K562 (cell line): ENCODE measurements around the gene AK4. TPM values are rescaled to one million over a fixed set of nuclear protein-coding genes. Genes with fewer than 3 reads are reported as not detected.

Experiments used
- ARID1B ChIP-seq: fragments of 450-650 bp; IDR thresholded peaks from 2 replicates; pipeline ENCODE4 v1.6.1; 2016; ENCODE audit warnings: antibody characterized with exemption, mild to moderate bottlenecking, inconsistent platforms
- CBFA2T3 ChIP-seq: fragments of 450-650 bp; IDR thresholded peaks from 2 replicates; pipeline ENCODE4 v1.6.1; 2017
- NFATC3 ChIP-seq: fragments of 450-650 bp; IDR thresholded peaks from 2 replicates; pipeline ENCODE4 v1.6.1; 2017; ENCODE audit warnings: mild to moderate bottlenecking
- NFIC ChIP-seq: fragments of 450-650 bp; IDR thresholded peaks from 2 replicates; pipeline ENCODE4 v1.6.1; 2017; ENCODE audit warnings: mild to moderate bottlenecking, inconsistent platforms
- RAD21 ChIP-seq, 2 experiments: fragments of 250-450 bp in 1 of 2; fragments of 450-650 bp in 1 of 2; sonication (Bioruptor Pico) in 1 of 2; formaldehyde crosslinking in 1 of 2; IDR thresholded peaks in 1 of 2; conservative IDR thresholded peaks in 1 of 2; 2 replicates each; pipeline versions ENCODE4 v1.4.0 to v1.8.0; 2020 to 2022; ENCODE audit warnings: mild to moderate bottlenecking in 2 of 2, moderate library complexity in 1 of 2
- SAFB ChIP-seq: fragments of 200-400 bp; formaldehyde crosslinking; IDR thresholded peaks from 2 replicates; pipeline ENCODE4 v1.6.1; 2017; ENCODE audit warnings: low read depth, low read length, borderline replicate concordance
- TBL1XR1 ChIP-seq, 2 experiments: IDR thresholded peaks; 2 replicates each; pipeline ENCODE4 v1.6.1; 2012; ENCODE audit warnings: improper control_type of control experiment in 2 of 2, low read length in 2 of 2, mild to moderate bottlenecking in 1 of 2
- TBP ChIP-seq: optimal IDR thresholded peaks from 2 replicates; pipeline ENCODE3; 2011; ENCODE audit warnings: low read depth, low read length, improper control_type of control experiment
- ZBTB7A ChIP-seq: IDR thresholded peaks from 2 replicates; pipeline ENCODE4 v1.6.1; 2011; ENCODE audit warnings: low read depth, mild to moderate bottlenecking, low read length, moderate library complexity, borderline replicate concordance; ENCODE audit not compliant: control insufficient read depth
- polyA plus RNA-seq, 8 experiments: library from polyadenylated mRNA; depleted of rRNA in 4 of 8; stranded (reverse) in 5 of 8; unstranded in 3 of 8; fragments of >200 nt; fragmentation: Nextera tagmentation in 2 of 8; fragmentation: Illumina TruSeq in 1 of 8; extraction: Ambion mirVana in 2 of 8; extraction: Trizol in 1 of 8; gene quantifications; 2 replicates each; pipeline versions ENCODE4 v1.2.1 to v1.2.3, GENCODE V29; 2011 to 2014; ENCODE audit warnings: inconsistent platforms in 1 of 8, missing spikeins in 1 of 8
- total RNA-seq, 7 experiments: library from RNA; depleted of rRNA in 6 of 7; stranded (reverse); fragments of >200 nt in 6 of 7; fragmentation: Illumina TruSeq in 2 of 7; extraction: Trizol in 2 of 7; gene quantifications; 2 replicates each; pipeline versions ENCODE4 v1.2.1 to v1.2.3, GENCODE V29; 2011 to 2021; ENCODE audit warnings: low replicate concordance in 1 of 7
- TF ChIP-seq, protein P1 (sequence below): fragments of 450-650 bp; IDR thresholded peaks from 2 replicates; pipeline ENCODE4 v1.6.1; 2016; ENCODE audit warnings: mild to moderate bottlenecking, moderate library complexity
- TF ChIP-seq, protein P2 (sequence below): sonication (generic); formaldehyde crosslinking; IDR thresholded peaks from 2 replicates; pipeline ENCODE4 v1.9.0; 2022; ENCODE audit warnings: mild to moderate bottlenecking, missing genetic modification reagents
- TF ChIP-seq, protein P3 (sequence below), 3 experiments: fragments of 200-800 bp in 1 of 3; sonication (Bioruptor generic) in 1 of 3; sonication (generic) in 1 of 3; formaldehyde crosslinking in 1 of 3; IDR thresholded peaks; 2 replicates each; pipeline versions ENCODE4 v1.6.1 to v1.8.0; 2016 to 2022; ENCODE audit warnings: mild to moderate bottlenecking in 2 of 3, missing compliant biosample characterization in 2 of 3, missing genetic modification characterization in 2 of 3, missing genetic modification reagents in 1 of 3
- TF ChIP-seq, protein P4 (sequence below): sonication (generic); formaldehyde crosslinking; IDR thresholded peaks from 2 replicates; pipeline ENCODE4 v1.9.0; 2022; ENCODE audit warnings: mild to moderate bottlenecking, missing genetic modification reagents

The AK4 gene
- total and polyA plus RNA-seq, 9 of the 15 experiments (the other 6 are each of a cell fraction or from before 2014, with no cell fraction given) = 10.4 to 96.6 (median 21.5) TPM

DNA sequence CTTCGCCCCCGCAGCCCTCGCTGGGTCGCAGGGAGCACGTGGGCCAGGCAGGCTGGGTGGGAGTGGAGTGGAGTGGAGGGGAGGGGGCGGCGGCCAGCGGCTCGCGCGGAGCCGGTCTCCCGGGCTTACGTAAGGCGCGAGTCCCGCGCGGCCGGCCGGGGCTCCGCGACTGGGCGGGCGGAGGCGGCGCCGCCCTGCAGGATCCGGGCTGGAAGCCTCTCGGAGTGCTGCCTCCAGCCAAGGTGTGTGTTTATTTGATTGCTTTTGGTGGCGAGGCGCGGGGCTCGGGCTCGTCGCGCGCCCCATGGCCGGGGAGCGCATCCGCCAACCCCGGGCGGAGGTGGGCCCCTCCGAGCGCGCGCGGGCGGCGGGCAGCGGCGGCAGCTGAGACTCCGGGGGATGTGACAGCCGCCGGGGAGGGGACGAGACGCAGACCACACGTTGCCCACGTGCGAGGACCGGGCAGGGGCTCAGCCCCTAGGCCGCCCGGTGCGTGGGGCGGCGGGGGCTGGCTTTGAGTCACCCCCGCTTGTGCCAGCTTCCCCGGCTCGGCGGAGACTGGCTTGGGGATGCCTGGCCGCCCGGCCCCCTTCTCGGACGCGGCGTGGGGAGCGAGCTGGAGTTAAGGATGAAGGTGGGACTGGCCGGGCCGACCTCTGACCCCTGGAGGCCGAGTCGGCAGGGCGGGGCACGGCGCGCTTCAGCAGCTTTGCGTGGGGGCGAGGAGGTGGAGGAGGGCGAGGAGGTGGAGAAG lies 402 bp upstream of the AK4 start (continued):
- TF ChIP-seq, protein P1, sequence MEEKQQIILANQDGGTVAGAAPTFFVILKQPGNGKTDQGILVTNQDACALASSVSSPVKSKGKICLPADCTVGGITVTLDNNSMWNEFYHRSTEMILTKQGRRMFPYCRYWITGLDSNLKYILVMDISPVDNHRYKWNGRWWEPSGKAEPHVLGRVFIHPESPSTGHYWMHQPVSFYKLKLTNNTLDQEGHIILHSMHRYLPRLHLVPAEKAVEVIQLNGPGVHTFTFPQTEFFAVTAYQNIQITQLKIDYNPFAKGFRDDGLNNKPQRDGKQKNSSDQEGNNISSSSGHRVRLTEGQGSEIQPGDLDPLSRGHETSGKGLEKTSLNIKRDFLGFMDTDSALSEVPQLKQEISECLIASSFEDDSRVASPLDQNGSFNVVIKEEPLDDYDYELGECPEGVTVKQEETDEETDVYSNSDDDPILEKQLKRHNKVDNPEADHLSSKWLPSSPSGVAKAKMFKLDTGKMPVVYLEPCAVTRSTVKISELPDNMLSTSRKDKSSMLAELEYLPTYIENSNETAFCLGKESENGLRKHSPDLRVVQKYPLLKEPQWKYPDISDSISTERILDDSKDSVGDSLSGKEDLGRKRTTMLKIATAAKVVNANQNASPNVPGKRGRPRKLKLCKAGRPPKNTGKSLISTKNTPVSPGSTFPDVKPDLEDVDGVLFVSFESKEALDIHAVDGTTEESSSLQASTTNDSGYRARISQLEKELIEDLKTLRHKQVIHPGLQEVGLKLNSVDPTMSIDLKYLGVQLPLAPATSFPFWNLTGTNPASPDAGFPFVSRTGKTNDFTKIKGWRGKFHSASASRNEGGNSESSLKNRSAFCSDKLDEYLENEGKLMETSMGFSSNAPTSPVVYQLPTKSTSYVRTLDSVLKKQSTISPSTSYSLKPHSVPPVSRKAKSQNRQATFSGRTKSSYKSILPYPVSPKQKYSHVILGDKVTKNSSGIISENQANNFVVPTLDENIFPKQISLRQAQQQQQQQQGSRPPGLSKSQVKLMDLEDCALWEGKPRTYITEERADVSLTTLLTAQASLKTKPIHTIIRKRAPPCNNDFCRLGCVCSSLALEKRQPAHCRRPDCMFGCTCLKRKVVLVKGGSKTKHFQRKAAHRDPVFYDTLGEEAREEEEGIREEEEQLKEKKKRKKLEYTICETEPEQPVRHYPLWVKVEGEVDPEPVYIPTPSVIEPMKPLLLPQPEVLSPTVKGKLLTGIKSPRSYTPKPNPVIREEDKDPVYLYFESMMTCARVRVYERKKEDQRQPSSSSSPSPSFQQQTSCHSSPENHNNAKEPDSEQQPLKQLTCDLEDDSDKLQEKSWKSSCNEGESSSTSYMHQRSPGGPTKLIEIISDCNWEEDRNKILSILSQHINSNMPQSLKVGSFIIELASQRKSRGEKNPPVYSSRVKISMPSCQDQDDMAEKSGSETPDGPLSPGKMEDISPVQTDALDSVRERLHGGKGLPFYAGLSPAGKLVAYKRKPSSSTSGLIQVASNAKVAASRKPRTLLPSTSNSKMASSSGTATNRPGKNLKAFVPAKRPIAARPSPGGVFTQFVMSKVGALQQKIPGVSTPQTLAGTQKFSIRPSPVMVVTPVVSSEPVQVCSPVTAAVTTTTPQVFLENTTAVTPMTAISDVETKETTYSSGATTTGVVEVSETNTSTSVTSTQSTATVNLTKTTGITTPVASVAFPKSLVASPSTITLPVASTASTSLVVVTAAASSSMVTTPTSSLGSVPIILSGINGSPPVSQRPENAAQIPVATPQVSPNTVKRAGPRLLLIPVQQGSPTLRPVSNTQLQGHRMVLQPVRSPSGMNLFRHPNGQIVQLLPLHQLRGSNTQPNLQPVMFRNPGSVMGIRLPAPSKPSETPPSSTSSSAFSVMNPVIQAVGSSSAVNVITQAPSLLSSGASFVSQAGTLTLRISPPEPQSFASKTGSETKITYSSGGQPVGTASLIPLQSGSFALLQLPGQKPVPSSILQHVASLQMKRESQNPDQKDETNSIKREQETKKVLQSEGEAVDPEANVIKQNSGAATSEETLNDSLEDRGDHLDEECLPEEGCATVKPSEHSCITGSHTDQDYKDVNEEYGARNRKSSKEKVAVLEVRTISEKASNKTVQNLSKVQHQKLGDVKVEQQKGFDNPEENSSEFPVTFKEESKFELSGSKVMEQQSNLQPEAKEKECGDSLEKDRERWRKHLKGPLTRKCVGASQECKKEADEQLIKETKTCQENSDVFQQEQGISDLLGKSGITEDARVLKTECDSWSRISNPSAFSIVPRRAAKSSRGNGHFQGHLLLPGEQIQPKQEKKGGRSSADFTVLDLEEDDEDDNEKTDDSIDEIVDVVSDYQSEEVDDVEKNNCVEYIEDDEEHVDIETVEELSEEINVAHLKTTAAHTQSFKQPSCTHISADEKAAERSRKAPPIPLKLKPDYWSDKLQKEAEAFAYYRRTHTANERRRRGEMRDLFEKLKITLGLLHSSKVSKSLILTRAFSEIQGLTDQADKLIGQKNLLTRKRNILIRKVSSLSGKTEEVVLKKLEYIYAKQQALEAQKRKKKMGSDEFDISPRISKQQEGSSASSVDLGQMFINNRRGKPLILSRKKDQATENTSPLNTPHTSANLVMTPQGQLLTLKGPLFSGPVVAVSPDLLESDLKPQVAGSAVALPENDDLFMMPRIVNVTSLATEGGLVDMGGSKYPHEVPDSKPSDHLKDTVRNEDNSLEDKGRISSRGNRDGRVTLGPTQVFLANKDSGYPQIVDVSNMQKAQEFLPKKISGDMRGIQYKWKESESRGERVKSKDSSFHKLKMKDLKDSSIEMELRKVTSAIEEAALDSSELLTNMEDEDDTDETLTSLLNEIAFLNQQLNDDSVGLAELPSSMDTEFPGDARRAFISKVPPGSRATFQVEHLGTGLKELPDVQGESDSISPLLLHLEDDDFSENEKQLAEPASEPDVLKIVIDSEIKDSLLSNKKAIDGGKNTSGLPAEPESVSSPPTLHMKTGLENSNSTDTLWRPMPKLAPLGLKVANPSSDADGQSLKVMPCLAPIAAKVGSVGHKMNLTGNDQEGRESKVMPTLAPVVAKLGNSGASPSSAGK = peak; percentile 80; the same call in 1 of the 2 replicates
- TF ChIP-seq TBP (peak; percentile 17), ARID1B (0 out of 2 replicates have a peak, but pooled peaks have one; percentile 27), TBL1XR1 (IDR thresholded peaks at IDR 0.05; ENCODE audit: low read length in 2 of 2) (no peak), NFATC3 (no peak), CBFA2T3 (peak; percentile 9; the same call in 1 of the 2 replicates), NFIC (no peak), SAFB (peak; percentile 48; the same call in 1 of the 2 replicates), ZBTB7A (peak; percentile 74; the same call in 1 of the 2 replicates), RAD21 (CRISPR knock-in tag; conservative IDR thresholded peaks at IDR 0.05 in 1 of 2, IDR thresholded peaks at IDR 0.05 in 1 of 2) (no peak)
- TF ChIP-seq, protein P2, sequence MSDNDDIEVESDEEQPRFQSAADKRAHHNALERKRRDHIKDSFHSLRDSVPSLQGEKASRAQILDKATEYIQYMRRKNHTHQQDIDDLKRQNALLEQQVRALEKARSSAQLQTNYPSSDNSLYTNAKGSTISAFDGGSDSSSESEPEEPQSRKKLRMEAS (CRISPR knock-in tag) = peak; percentile 80
- TF ChIP-seq, protein P3, sequence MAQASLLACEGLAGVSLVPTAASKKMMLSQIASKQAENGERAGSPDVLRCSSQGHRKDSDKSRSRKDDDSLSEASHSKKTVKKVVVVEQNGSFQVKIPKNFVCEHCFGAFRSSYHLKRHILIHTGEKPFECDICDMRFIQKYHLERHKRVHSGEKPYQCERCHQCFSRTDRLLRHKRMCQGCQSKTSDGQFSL (CRISPR knock-in tag; IDR thresholded peaks at IDR 0.05) = peak; percentile 16
- TF ChIP-seq, protein P3 (tag; IDR thresholded peaks at IDR 0.05) = no peak
- TF ChIP-seq, protein P4, sequence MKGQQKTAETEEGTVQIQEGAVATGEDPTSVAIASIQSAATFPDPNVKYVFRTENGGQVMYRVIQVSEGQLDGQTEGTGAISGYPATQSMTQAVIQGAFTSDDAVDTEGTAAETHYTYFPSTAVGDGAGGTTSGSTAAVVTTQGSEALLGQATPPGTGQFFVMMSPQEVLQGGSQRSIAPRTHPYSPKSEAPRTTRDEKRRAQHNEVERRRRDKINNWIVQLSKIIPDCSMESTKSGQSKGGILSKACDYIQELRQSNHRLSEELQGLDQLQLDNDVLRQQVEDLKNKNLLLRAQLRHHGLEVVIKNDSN (CRISPR knock-in tag) = peak; percentile 64
